ENCODE results near the gene EPB41L2.
"Not testable (repeated sequence)": the region's sequence is repeated elsewhere in the genome, so short reads cannot be mapped to it uniquely, and the experiment has no call there.

EPB41L2 gene

DNA sequence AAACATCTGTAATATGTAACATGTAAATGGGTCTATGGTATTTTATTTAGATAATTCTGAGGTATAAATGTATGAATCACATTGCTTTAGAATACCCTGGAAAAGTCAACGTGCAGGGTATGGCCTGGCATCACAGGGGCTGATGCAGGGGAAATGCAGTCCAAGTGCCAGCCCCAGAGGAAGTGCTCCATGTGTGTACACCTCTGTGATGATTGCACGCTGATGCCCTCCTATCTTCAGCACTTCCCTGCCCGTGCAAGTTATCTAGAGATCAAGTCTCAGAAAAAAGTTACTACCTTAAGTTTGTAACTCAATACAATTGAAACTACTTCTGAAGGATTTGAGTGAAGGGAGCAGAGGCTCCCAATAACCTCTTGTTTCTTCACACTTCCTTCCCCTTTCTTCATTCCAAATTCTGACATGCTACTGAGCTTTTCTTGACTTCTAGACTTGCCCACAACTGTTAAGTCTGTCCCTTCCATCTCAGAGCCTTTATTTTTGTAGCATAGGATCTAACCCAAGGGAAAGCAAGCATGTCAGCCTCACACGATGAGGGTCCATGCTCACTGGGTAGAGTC, 233.6 kb downstream of the EPB41L2 start:
- DNase-seq, result no peak

DNA sequence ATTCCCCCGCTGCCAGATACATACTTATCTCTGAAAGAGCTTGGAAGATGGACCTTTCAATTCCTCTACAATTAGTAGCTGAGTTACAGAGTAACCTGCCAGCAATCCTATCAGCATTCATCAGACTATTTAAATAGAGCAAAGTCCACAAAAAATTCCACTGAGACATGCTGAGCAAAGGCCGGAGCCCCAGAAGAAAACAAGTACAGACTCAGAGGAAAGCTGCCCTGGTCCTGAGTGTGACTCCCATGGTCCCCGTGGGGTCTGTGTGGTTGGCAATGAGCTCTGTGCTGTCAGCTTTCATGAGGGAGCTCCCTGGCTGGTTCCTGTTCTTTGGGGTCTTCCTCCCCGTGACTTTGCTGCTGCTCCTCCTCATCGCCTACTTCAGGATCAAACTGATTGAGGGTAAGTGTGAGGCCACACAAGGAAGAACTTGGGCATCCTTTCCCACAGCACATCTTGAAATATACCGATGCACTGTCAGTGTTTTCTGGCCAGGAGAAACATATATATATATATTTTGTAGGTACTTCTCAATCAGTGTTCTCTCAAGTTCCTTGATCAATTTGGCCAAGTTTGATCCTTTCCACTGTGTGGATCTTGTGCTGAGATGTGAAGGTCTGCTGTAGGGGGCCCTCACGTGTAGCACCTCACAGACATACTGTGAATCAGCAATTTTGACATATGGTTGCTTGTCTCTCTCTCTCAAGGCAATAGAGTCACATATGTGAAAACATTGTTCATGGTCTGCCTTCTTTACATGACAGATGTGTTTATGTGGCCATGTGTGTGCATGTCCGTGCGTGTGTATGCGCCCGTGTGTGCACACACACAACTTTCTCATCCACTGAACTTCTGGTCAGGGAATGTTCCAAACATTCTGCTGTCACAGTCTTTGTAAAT, 235.5 kb downstream of the EPB41L2 start, which contains the start of gene SMLR1:
SMLR1 (plus strand) TSS at position 160 of the 903 bp plus-strand sequence; CDS start at position 168, 8 bp downstream.
- no peak for DNase-seq

DNA sequence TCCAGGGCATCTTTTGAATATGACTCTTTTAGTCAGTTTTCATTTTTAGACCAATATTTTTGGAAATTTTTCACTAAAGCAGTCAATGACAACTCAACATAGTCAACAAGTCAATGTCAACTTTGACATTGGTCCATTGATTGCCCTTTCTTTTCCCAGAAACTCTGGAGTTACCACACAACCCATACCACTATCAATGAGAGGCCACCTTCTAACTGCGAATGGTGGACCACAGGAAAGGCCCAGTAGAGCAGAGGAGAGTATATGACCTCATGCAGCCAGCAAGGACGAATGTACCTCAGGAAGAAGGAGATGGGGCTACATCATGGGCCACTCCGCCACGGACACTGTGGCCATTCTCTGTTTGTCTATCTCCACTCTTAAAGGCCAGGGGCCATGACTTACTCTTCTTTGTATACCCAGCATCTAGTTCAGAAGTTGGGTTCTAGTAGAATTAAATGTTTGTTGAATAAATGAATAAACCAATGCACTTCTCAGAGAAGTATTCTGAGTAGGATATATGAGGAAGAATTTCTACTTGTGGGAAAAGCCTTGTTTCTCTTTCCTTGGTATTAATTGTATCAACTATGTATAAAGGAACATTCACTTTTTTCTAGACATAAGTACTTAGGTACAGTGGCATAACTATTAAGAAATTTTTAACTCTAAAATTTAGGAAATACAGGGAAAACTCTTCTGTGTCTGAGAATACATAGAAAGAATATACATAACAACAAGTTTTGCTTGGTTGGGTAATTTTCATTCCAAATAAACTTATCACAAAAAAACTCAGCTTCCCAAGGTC, 236.4 kb downstream of the EPB41L2 start:
- DNase-seq, result no peak

DNA sequence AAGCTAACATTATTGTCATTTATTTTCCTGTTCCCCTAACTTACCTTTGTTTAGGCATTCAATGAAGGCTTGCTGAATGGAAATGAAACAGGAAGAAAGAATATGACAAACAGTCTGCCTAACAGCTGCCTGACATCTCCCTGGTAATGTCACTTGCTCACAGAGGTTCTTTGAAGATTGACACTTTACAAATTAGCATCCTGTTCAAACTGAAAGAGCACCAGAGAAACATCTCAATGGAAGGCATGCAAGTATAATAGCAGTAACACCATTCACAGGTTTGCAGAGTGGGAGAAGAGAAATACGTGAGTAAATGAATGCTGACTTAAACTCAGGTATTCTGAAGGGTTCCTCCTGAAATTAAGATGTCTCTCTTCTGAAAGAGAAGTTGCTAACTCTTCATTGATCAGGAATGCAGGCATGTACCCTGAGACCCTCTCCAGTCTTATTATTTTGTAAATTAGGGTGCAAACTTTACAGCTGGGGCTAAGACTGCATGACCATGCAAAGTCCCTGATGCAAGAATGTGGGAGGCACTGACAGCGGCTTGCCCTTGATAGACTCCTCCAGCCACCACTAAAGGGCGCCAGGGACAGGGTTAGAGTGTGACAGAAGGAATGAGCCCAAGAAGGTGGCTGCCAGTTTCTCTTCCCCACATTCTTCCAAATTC, 237.1 kb downstream of the EPB41L2 start:
- DNase-seq, result no peak

DNA sequence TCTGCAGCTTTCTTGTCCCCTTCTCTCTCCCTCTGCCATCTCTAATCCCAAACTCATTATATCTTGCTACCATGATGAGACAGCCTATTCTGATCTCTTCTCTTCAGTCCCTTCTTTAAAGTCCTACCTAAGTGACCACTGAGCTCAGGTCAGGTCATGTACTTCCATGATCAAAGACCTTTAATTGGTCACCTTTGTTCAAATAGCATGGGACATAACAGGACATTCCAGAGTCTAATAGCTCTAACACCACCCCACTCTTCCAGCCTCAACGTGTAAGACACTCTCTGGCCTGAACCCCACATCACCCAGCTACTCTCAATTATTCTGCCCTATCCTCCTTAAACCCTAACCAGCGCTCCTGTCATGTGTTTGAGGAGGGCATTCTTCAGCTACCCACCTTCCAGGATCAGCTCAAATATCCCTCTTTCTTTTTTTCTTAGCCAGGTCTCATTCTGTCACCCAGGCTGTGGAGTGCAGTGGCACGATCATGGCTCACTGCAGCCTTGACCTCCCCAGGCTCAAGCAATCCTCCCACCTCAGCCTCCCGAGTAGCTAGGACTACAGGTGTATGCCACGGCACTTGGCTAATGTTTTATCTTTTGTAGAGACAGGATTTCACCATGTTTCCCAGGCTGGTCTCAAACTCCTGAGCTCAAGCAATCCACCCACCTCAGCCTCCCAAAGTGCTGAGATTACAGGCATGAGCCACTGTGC, 237.9 kb downstream of the EPB41L2 start:
- no peak for DNase-seq

DNA sequence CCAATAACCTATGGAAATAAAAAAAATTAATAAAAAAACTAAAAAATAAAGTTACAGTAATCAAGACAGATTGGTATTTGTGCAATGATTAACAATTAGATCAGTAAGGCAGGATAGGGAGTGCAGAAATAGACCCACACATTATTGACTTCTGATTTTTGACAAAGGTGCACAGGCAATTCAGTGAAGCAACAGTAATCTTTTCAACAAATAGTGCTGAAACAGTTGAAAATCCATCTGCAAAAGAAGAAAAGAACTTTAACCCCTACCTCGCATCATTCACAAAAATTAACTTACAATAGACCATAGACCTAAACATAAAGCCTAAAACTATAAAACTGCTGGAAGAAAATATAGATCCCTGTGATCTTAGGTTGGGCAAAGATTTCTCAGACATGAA, 240.3 kb downstream of the EPB41L2 start:
- no peak for DNase-seq

DNA sequence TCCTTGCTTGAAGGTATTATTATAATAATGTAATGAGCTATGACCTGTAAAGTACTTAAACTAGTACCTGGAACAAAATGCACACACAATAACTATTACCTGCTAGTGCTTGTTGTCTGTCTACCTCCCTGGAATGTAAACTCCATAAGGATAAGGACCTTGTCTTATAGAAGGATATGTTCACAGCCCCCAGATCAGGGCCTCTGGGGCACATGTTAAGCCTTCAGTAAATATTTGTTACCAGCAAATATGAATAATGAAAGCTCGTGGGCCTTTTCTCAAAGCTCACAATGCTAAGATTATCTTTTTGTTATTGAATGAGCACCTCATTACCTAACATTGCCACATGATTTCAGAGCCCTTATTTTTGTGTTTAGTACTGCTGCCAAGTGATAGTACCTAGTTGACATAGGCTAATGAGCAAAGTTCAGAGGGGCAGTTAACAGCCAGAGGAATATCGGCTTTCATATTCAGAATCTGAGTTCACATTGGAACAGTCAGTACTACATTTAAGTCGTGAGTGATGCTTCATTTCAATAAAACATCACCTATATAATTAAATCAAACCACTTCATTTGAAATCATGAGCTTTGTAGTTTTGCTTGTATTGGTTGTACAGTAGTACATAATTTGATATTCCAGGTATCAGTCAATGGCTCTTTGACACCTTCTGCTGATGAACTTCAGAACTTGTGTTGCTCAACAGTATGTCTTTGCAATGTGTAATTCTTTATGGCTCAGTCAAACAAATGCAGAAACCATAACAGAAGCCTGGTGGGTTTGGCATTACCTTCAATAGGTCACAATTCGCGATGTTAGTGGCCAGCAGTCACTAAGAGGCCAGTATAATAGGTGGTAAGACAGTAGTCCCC, 247.6 kb downstream of the EPB41L2 start:
- DNase-seq, result no peak

DNA sequence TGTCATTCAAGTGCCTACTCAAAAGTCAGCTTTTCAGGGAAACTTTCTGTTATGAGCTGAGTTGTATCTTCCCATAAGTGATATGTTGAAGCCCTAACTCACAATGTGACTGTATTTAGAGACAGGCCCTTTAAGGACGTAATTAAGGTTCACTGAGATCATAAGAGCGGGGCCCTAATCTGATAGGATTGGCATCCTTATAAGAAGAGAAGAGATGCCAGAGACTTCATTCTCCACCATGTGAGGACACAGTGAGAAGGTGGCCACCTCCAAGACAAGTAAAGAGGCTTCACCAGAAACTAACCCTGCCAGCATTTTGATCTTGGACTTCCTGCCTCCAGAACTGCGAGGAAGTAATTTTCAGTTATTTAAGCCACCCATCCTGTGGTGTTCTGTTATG, 248.5 kb downstream of the EPB41L2 start:
- no peak for DNase-seq

DNA sequence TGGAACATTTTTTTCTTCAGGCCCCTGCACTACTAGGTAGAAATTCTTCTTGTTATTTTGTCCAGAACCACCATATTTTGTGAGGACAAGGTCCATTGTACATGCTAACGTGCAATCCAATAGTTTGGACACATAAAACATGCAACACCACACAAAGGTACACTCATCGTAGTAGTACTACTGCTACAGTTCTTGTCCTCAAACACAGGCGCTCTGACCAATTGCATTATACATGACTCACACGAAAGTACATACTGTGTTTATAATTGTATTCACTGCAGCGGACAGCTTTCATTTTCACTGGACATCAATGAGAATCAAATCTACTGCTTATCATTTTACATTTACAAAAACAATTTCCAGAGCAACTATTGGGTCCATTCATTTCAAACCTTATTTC, 251.1 kb downstream of the EPB41L2 start:
- no peak for DNase-seq

DNA sequence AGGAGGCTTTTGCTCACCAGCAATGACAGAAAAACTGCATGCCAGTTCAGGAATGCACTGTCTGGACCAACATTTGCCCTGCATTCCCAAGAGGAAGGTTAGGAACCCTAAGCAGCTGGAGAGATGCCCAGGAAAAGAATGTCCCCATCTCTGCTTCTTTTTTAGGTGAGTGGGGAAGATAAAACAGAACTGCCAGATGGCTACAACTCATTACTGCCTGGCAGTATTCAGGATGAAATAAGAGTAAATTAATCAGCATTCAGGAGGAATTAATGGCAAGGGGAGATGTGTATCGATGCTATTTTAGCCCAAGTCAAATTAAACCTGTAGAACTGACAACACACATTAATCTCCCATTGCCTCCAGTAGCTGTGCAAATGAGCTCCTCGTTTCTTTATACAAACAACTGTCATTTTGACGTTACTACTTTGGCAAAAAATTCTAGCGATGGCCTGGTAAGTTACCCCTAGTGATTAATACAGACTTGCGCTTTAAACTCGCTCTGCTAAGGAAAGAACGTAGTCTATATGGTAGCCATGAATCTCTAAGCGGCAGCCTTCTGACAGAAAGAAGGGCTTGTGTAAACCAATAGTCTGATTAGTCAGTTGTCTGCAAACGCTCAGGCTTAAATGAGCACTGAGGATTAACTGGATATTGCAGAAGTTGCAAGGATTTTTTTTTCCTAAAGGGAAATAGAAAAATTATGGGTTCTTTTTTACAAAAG, 252.6 kb downstream of the EPB41L2 start:
- DNase-seq, result no peak

DNA sequence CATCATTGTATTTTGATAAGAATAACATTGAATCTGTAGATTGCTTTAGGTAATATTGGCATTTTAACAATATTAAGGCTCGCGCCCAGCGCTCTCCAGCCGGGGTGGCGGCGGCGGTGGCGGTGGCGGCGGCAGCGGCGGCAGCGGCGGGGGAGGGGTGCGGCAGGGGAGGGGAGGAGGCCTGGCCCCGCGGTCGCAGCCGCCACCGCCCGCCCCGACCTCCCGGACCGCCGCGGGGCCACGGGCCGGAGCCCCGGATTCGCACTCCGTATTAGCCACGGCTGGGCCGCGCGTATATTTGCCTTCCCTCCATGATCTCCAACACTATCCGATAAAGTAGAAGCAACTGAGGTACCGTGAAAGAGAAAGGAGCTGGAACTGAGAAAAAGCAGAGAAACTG, 261.7 kb downstream of the EPB41L2 start:
- not testable (repeated sequence) for DNase-seq

DNA sequence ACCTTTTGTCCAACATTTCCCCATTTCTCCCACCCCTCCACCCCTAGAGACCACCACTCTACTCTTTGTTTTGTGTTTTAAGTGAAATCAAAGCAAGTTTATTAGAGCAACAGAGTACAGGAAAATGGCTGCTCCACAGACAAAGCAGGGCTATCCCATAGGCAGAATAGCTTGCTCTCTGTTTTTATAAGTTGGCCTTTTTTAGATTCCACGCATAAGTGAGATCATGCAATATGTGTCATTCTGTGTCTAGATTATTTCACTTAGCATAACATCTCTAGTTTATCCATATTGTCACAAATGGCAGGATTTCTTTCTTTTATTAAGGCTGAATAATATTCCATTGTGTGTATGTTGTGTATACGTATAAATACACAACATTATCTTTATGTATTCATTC, 266.0 kb downstream of the EPB41L2 start:
- DNase-seq, result no peak

DNA sequence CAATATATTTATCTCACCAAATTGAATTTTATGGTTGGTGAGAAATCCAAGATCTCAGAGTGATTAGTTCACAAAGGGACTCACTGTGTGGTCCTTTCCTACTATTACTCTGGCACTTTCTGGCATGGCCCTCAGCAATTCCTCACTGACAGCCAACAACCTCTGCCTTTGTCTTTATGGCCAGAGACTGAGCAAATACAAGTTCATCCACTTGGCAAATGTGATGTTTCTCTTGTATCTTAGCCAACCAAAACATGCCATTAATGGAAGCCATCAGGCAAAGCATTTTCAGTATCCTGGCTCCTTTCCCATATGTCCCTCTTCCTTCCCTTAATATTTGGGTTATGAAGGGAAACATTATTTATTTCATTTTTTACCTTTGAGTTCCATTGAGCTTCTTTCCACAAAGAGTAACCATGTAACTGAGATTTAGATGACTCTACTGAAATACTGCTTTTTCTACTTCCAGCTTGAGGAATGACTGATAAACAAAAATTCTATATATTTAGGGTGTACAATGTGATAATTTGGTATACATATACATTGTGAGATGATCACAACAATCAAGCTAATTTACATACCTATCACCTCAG, 266.6 kb downstream of the EPB41L2 start:
- no peak for DNase-seq

DNA sequence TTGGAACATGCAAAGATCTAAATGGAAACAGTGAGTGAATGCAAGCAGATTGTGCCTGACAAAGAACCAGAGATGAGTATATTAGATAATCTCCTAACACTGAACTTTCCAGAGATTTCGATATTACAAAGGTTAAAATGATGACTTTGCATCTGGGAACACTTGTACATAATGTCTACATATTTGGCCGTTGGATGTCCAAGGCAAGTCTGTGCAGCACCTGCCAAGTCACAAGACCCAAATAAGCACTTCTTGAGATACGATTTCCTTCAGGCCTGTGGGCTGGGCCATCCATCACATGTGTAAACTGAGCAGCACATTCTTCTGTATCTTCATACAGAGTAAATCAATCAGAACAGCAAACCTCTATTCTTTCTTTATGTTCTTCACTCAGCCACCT, 268.3 kb downstream of the EPB41L2 start:
- DNase-seq, result no peak

DNA sequence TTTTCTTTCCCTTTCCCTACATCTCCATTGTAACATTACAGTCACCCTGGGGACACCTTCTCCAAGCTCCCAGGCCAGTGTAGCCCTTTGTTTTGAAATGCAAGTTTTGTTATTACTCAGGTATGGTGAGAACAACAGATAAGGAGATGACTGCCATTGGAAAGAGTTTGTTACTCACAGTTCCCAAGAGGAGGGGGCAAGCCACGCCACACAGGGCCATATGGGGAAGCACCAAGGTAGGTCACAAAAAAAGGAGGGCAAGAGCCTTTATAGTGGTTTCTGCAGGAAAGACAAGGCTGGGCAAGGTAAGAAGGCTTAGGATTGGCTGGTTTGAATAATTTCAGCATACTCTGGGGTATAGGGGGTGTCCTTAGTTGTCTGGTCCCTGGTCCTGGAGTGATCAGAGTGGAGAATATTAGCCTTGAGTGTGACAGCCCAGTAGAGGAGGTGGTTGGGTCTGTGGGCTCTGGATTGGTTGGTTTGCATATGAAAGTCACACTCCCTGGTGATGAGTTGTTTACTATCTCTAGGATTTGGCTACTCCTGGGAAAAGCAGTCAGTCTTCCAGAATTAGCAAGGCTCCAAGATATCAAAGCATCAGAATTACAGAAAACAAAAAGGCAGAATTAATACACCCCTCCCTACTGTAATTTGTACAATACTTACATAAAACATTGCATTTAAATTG, 268.9 kb downstream of the EPB41L2 start:
- DNase-seq, result no peak

All from activated CD4-positive, alpha-beta T cell treated with anti-CD3 and anti-CD28 coated beads, Interleukin-2, amount 50 U/mL, for 4 hours (primary cell).